NCI-H2081 treated with DMSO at 0.1 percent for 48 hours (cell line): ENCODE results near the gene FAM118B.
"Not testable (repeated sequence)": the region's sequence is repeated elsewhere in the genome, so short reads cannot be mapped to it uniquely, and the experiment has no call there.

Experiments used
- DNase-seq: peaks from one replicate; lab custom pipeline; 2025; lab: John Stamatoyannopoulos, UW

The FAM118B gene

GRCh38 chr11:126277322-126277721, 65.7 kb downstream of the FAM118B start:
- no peak for DNase-seq

GRCh38 chr11:126277780-126278179, 66.2 kb downstream of the FAM118B start:
- no peak for DNase-seq

GRCh38 chr11:126279191-126279590, 67.6 kb downstream of the FAM118B start:
- DNase-seq: no peak

GRCh38 chr11:126280595-126280994, 69.0 kb downstream of the FAM118B start:
- DNase-seq: no peak

- DNase-seq: no peak
Measured at GRCh38 chr11:126281245-126281644, 69.7 kb downstream of the FAM118B start.

GRCh38 chr11:126281666-126282175, 70.1 kb downstream of the FAM118B start:
- DNase-seq: no peak

- no peak for DNase-seq
Measured at GRCh38 chr11:126282361-126282735, 70.8 kb downstream of the FAM118B start.

GRCh38 chr11:126282736-126283591, 71.4 kb downstream of the FAM118B start, which contains the start of gene TIRAP:
Gene TIRAP, plus strand, starts transcription at chr11:126283093. Its CDS starts 7,802 bp downstream, at chr11:126290895.
- DNase-seq: no peak

- no peak for DNase-seq
Measured at GRCh38 chr11:126284829-126285228, 73.2 kb downstream of the FAM118B start.

GRCh38 chr11:126288237-126288636, 76.7 kb downstream of the FAM118B start:
- DNase-seq: no peak

- DNase-seq: no peak
Measured at GRCh38 chr11:126290887-126291286, 79.3 kb downstream of the FAM118B start.

GRCh38 chr11:126293726-126294125, 82.1 kb downstream of the FAM118B start:
- no peak for DNase-seq

GRCh38 chr11:126297004-126297403, 85.4 kb downstream of the FAM118B start:
- no peak for DNase-seq

- peak; percentile 87 for DNase-seq
Measured at GRCh38 chr11:126303623-126304456, 92.3 kb downstream of the FAM118B start, which contains the start of gene DCPS. Gene DCPS, plus strand, starts transcription at chr11:126304060. Its CDS starts 21 bp downstream, at chr11:126304081.

- no peak for DNase-seq
Measured at GRCh38 chr11:126304457-126305075, 93.0 kb downstream of the FAM118B start.

- DNase-seq: no peak
Measured at GRCh38 chr11:126305699-126306098, 94.1 kb downstream of the FAM118B start.

GRCh38 chr11:126307706-126308105, 96.1 kb downstream of the FAM118B start:
- no peak for DNase-seq

GRCh38 chr11:126308271-126308671, 96.7 kb downstream of the FAM118B start:
- DNase-seq: no peak

GRCh38 chr11:126308771-126309170, 97.2 kb downstream of the FAM118B start:
- not testable (repeated sequence) for DNase-seq

- no peak for DNase-seq
Measured at GRCh38 chr11:126310200-126310991, 98.8 kb downstream of the FAM118B start.

GRCh38 chr11:126310992-126311310, 99.4 kb downstream of the FAM118B start:
- no peak for DNase-seq
